ENCODE measurements around the gene PUS1.

The PUS1 gene

DNA sequence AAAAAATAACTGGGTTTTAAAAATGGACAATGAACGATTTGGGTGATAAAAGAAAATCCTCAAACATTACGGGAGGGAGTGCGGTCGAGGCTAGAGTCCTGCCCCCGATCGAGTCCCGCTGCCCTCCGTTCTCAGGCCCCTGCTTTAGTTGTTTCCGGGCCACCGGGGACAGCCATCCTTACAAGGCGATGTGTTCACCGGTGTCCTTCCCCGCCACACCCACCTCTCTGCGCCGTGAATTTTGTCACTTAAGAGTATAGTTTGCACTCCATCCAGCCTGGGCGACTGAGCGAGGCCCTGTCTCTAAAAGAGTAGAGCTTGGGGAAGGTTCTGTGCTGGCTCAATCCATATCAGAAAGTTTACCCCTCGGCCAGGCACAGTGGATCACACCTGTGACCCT, 31.8 kb upstream of the PUS1 start:
- TF ChIP-seq, protein P1, sequence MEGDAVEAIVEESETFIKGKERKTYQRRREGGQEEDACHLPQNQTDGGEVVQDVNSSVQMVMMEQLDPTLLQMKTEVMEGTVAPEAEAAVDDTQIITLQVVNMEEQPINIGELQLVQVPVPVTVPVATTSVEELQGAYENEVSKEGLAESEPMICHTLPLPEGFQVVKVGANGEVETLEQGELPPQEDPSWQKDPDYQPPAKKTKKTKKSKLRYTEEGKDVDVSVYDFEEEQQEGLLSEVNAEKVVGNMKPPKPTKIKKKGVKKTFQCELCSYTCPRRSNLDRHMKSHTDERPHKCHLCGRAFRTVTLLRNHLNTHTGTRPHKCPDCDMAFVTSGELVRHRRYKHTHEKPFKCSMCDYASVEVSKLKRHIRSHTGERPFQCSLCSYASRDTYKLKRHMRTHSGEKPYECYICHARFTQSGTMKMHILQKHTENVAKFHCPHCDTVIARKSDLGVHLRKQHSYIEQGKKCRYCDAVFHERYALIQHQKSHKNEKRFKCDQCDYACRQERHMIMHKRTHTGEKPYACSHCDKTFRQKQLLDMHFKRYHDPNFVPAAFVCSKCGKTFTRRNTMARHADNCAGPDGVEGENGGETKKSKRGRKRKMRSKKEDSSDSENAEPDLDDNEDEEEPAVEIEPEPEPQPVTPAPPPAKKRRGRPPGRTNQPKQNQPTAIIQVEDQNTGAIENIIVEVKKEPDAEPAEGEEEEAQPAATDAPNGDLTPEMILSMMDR (IDR thresholded peaks at IDR 0.05; ENCODE audit: extremely low read depth, missing control alignments) = no peak
- DNase-seq (ENCODE audit: low spot score) = no peak

DNA sequence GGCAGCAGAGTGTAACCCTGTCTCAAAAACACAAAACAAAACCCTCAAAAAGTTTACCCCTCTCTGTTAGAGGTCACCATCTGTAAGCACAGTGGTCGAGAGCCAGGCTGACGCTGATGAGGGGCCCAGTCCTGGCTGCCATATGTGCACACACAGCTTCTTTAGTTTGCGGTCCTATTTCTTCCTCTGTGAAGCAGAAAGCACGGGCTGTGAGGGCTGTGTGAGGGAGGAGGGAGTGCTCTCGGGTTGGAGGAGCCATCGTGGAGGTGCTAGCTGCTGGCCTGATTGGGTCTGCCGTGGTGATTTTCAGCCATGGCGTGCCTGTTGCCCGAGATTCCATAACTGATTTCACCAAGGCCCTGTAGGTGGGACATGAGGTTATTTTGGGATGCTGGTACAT, 31.2 kb upstream of the PUS1 start:
- TF ChIP-seq, protein P1 (IDR thresholded peaks at IDR 0.05; ENCODE audit: extremely low read depth, missing control alignments) = no peak
- no peak for DNase-seq (ENCODE audit: low spot score)

DNA sequence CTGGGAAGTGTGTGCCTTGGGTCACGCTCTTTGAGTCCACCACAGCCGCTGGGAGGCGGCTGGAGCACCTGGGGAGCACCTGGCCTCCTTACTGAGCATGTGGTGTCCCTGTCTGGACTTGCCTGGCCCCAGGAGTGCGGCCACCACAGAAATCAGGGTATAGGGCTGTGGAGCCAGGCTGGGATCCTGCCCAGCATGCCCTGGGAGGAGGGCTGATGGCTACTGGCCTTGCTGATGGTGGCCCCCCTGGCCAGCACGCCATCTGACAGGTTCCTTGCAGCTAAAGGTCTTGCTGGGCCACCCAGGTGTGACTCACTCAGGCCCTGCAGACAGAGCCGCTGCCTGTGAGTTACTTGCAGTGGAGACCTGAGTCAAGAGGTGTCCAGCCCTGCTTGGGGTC, 28.7 kb upstream of the PUS1 start:
- TF ChIP-seq, protein P1 (IDR thresholded peaks at IDR 0.05; ENCODE audit: extremely low read depth, missing control alignments) = no peak
- no peak for DNase-seq (ENCODE audit: low spot score)

DNA sequence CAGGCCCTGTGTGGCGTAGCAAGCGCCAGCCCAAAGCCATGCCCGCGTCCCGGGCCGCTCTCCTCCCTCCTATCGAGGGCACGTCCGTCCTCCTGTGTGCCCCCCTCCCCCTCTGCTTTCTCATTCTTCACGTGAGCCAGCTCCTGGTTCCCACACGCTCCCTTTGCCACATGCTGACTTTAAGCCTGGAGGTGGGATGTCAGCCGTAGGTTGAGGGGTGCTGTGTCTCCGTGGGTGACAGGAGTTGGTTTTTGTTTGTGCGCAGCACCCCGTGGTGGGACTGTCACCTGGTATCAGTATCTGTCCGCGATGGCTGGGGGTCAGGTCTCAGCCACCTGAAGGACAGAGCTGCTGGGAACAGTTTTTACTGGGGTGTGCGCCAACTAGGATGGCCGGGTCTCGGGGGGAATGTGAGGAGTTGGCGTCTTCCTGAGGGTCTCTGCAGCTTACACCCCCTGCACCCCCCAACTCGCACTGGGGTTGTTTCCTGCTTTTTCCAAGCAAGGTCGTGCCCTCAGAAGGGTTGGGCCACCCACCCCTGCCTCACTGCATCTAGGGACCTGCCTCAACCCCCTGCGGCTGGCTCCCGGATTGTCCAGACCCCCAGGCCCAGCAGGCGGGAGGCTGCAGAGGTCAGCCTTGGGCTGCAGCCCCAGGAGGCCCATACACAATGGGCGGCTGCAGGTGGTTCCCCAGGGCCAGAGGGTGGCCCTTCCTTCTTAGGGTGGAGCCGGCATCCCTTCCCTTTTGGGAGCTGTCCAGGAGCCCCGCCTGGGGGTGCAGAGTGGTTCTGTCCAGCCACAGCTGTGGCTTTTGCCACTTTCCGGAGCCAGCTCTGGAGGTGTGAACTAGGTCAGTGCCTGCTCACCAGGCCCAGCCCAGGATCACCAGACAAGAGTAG, 27.4 kb upstream of the PUS1 start:
- TF ChIP-seq, protein P1 (IDR thresholded peaks at IDR 0.05; ENCODE audit: extremely low read depth, missing control alignments) = no peak
- DNase-seq (ENCODE audit: low spot score) = no peak

DNA sequence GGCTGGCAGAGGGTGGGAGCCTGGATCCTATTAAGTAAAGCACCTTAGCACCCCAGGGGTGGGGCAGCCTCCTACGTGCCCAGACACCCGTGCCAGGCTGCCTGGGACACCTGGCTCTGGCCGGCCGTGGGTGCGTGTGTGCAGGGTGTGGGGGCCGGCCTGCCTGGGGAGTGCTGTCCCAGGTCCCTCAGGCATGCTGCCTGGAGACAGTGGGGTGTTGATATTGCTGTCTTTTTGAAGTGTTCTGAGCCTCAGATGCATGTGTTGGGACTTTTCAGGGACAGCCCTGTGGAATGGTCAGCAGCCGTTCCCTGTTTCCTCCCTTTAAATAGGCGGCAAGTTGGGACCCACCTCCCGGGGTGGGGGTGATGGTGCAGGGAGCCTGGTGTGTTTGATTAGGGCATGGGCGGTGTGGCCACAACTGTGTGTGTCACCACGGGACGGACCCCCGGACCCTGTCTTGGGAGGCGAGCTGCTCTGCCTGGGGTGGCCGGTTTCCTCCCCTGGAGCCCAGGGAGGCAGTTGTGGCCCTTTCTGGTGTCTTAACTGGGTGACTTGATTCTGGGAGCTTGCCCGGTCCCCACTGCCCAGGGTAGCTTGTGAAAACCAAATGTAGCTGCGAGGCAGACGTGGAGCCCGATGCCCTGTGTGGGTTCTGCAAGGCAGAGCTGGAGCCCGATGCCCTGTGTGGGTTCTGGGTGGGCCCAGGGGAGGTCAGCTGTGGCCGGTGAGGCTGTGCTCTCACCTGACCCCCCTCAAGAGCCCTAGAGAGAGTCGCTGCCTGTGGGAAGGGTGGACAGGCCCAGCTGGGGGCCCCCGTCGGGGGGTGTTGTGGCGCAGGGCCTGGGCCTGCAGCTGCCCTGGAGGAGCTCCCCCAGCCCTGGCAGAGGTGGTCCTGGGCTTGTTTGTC, 26.5 kb upstream of the PUS1 start:
- DNase-seq (ENCODE audit: low spot score) = no peak
- TF ChIP-seq, protein P1 (IDR thresholded peaks at IDR 0.05; ENCODE audit: extremely low read depth, missing control alignments) = no peak

DNA sequence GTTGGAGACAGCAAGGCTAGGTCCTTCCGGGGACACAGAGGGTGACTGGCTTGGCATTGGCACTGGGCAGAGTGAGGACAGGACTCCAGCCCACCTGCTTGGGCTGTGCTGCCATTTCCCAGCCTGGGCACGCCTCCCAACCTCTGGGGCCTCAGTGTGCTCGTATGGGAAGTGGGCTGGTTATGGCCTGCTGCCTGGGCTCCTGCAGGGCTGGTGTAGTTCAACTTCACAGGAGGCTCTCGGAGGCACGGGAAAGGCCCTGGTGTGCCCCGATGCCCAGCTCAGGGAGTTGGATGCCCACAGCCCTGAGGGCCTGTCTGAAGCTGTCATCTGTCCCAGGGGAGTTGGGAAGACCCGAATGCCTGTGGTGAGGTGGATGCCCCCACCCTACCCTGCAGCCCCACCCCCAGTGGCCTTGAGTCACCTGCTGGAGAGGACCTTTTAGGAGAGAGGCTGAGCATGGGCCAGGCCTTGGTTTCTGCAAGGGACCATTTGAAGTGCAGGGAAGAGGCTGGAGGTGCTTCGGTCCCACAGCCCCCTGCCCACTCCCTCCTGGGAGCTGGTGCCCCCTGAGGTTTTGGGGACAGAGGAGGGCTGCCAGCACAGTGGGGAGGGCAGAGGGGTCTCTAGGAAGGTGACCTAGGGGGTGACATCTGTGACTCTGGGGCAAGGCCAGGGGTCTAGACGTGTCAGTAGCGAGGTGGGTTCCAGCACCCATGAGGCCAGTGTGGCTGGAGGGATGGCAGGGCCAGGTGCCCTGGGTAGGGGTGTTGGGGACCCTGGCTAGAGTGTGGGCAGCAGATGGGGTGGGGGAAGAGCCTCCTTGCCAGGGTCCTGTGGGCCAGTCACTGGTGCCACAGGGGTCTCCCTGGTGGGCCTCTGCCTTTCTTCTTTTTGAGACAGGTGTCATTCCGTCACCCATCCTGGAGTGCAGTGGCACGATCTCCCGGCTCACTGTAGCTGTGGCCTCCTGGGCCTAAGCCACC, 25.5 kb upstream of the PUS1 start:
- DNase-seq (ENCODE audit: low spot score) = no peak
- TF ChIP-seq, protein P1 (IDR thresholded peaks at IDR 0.05; ENCODE audit: extremely low read depth, missing control alignments) = no peak
